GM12878 (cell line): ENCODE measurements around the gene SKIC8. TPM values are rescaled to one million over a fixed set of nuclear protein-coding genes. Genes with fewer than 3 reads are reported as not detected.

Source experiments
- ATF7 ChIP-seq: fragments of 450-650 bp; IDR thresholded peaks from 2 replicates; pipeline ENCODE4 v1.6.1; 2016; ENCODE audit warnings: low read depth, mild to moderate bottlenecking
- CHD4 ChIP-seq: fragments of 200-600 bp; sonication (generic); IDR thresholded peaks from 2 replicates; pipeline ENCODE4 v1.6.1; 2016; ENCODE audit warnings: mild to moderate bottlenecking
- CREM ChIP-seq: IDR thresholded peaks from 2 replicates; pipeline ENCODE4 v1.6.1; 2014; ENCODE audit warnings: antibody characterized with exemption, low read depth
- E2F8 ChIP-seq: fragments of 450-650 bp; IDR thresholded peaks from 2 replicates; pipeline ENCODE4 v1.6.1; 2018; ENCODE audit warnings: mild to moderate bottlenecking, low read depth, moderate library complexity; ENCODE audit not compliant: partially characterized antibody
- HDGF ChIP-seq: fragments of 450-650 bp; IDR thresholded peaks from 2 replicates; pipeline ENCODE4 v1.6.1; 2016; ENCODE audit warnings: antibody characterized with exemption
- IRF3 ChIP-seq: fragments of 450-650 bp; IDR thresholded peaks from 2 replicates; pipeline ENCODE4 v1.6.1; 2014; ENCODE audit warnings: mild to moderate bottlenecking
- KAT2A ChIP-seq: conservative IDR thresholded peaks from 2 replicates; pipeline ENCODE4 v1.6.1; 2011; ENCODE audit warnings: low read depth, low read length; ENCODE audit not compliant: control insufficient read depth
- LARP7 ChIP-seq: fragments of 450-650 bp; IDR thresholded peaks from 2 replicates; pipeline ENCODE4 v1.6.1; 2017; ENCODE audit warnings: mild to moderate bottlenecking
- MTA3 ChIP-seq: IDR thresholded peaks from 2 replicates; pipeline ENCODE4 v1.6.1; 2012; ENCODE audit warnings: low read length, inconsistent platforms, borderline replicate concordance
- MYC ChIP-seq: IDR thresholded peaks from 2 replicates; pipeline ENCODE4 v1.6.1; 2011; ENCODE audit warnings: mild to moderate bottlenecking, low read length, moderate library complexity, inconsistent platforms; ENCODE audit not compliant: insufficient read depth, insufficient replicate concordance, insufficient read length, severe bottlenecking
- PKNOX1 ChIP-seq: fragments of 450-650 bp; IDR thresholded peaks from 2 replicates; pipeline ENCODE4 v1.6.1; 2016; ENCODE audit warnings: mild to moderate bottlenecking
- POLR2A ChIP-seq: IDR thresholded peaks from 2 replicates; pipeline ENCODE4 v1.6.1; 2011; ENCODE audit warnings: low read depth, mild to moderate bottlenecking, low read length
- SIX5 ChIP-seq: IDR thresholded peaks from 2 replicates; pipeline ENCODE4 v1.6.1; 2011; ENCODE audit warnings: mild to moderate bottlenecking, low read depth, low read length, moderate library complexity; ENCODE audit not compliant: severe bottlenecking
- ZBTB4 ChIP-seq: fragments of 450-650 bp; formaldehyde crosslinking; IDR thresholded peaks from 2 replicates; pipeline ENCODE4 v1.4.0; 2022; ENCODE audit warnings: mild to moderate bottlenecking, moderate library complexity
- ZNF274 ChIP-seq: IDR thresholded peaks from one replicate; pipeline ENCODE4 v1.8.0; 2011; ENCODE audit not compliant: insufficient read length, insufficient read depth
- ZNF592 ChIP-seq: fragments of 450-650 bp; IDR thresholded peaks from 2 replicates; pipeline ENCODE4 v1.6.1; 2017; ENCODE audit warnings: mild to moderate bottlenecking, moderate library complexity
- ZZZ3 ChIP-seq: IDR thresholded peaks from 2 replicates; pipeline ENCODE4 v1.6.1; 2011; ENCODE audit warnings: low read depth; ENCODE audit not compliant: control insufficient read depth, insufficient read length
- polyA plus RNA-seq, 11 experiments: library from polyadenylated mRNA; depleted of rRNA in 4 of 11; unstranded in 6 of 11; stranded (reverse) in 5 of 11; fragments of >200 nt; fragmentation: Nextera tagmentation in 4 of 11; fragmentation: Illumina TruSeq in 1 of 11; extraction: Ambion mirVana in 4 of 11; extraction: Trizol in 1 of 11; gene quantifications; 1 replicate in 1 of 11; 2 replicates in 10 of 11; pipeline versions ENCODE4 v1.2.1 to v1.2.3, GENCODE V29; 2011 to 2016; ENCODE audit warnings: inconsistent platforms in 2 of 11, missing spikeins in 2 of 11, low read depth in 1 of 11
- total RNA-seq, 4 experiments: library from RNA; depleted of rRNA in 3 of 4; stranded (reverse); fragments of >200 nt in 3 of 4; fragmentation: Illumina TruSeq in 1 of 4; extraction: Trizol in 1 of 4; gene quantifications; 2 replicates each; pipeline versions ENCODE4 v1.2.1 to v1.2.3, GENCODE V29; 2013 to 2021

Gene SKIC8
- total and polyA plus RNA-seq, 10 of the 15 experiments (the other 5 are each of a cell fraction or from before 2014, with no cell fraction given): 57.0 to 288 (median 128) TPM

GRCh38 chr15:78299101-78299930 is at the start of gene SKIC8 (continued):
- TF ChIP-seq ZNF274: no peak
- no peak for TF ChIP-seq CHD4
- no peak for TF ChIP-seq ZNF592
- no peak for TF ChIP-seq ZBTB4 (CRISPR knock-in tag)
- TF ChIP-seq HDGF: peak; percentile 65; the same call in 1 of the 2 replicates
- no peak for TF ChIP-seq ZZZ3
- peak; percentile 99 for TF ChIP-seq POLR2A
- no peak for TF ChIP-seq KAT2A
- TF ChIP-seq MTA3: peak; percentile 22; the same call in 1 of the 2 replicates
- no peak for TF ChIP-seq IRF3
- peak; percentile 86 for TF ChIP-seq LARP7
- TF ChIP-seq CREM: peak; percentile 98
- no peak for TF ChIP-seq MYC
- no peak for TF ChIP-seq ATF7
- TF ChIP-seq SIX5: peak; percentile 44
- TF ChIP-seq PKNOX1: no peak
- TF ChIP-seq E2F8: no peak
